Amniotic epithelial cell (primary cell): ENCODE data around the gene DUSP16.
"Not testable (repeated sequence)": the region's sequence is repeated elsewhere in the genome, so short reads cannot be mapped to it uniquely, and the experiment has no call there.

ENCODE experiments used
- DNase-seq: peaks from one replicate; pipeline ENCODE4 v3.0.0-alpha.2; 2010; ENCODE audit warnings: low read depth

The DUSP16 gene

GRCh38 chr12:12492547-12492946 lies 70.1 kb downstream of the DUSP16 start:
- no peak for DNase-seq

GRCh38 chr12:12491606-12492005 lies 71.1 kb downstream of the DUSP16 start:
- no peak for DNase-seq

GRCh38 chr12:12488823-12489550 lies 73.7 kb downstream of the DUSP16 start:
- DNase-seq: no peak

- DNase-seq: no peak
These were observed 74.4 kb downstream of the DUSP16 start for GRCh38 chr12:12488296-12488695.

GRCh38 chr12:12487490-12487889 lies 75.2 kb downstream of the DUSP16 start:
- DNase-seq: no peak

GRCh38 chr12:12486661-12487240 lies 75.9 kb downstream of the DUSP16 start:
- DNase-seq: no peak

GRCh38 chr12:12483438-12483837 lies 79.2 kb downstream of the DUSP16 start:
- DNase-seq: no peak

GRCh38 chr12:12482959-12483358 lies 79.7 kb downstream of the DUSP16 start:
- DNase-seq: no peak

- DNase-seq: no peak
These were observed 80.4 kb downstream of the DUSP16 start for GRCh38 chr12:12482150-12482761.

- DNase-seq: no peak
These were observed 81.0 kb downstream of the DUSP16 start for GRCh38 chr12:12481631-12482030.

GRCh38 chr12:12480074-12480473 lies 82.6 kb downstream of the DUSP16 start:
- DNase-seq: no peak

GRCh38 chr12:12477532-12477890 lies 85.2 kb downstream of the DUSP16 start:
- DNase-seq: no peak

GRCh38 chr12:12476857-12477531 lies 85.7 kb downstream of the DUSP16 start:
- no peak for DNase-seq

- no peak for DNase-seq
These were observed 87.5 kb downstream of the DUSP16 start for GRCh38 chr12:12474931-12475795.

- DNase-seq: no peak
These were observed 88.2 kb downstream of the DUSP16 start for GRCh38 chr12:12474471-12474928.

- DNase-seq: no peak
These were observed 89.4 kb downstream of the DUSP16 start for GRCh38 chr12:12473223-12473622.

GRCh38 chr12:12471982-12472961 lies 90.4 kb downstream of the DUSP16 start:
- not testable (repeated sequence) for DNase-seq

GRCh38 chr12:12470751-12471306 lies 91.8 kb downstream of the DUSP16 start:
- DNase-seq: no peak

GRCh38 chr12:12469386-12469785 lies 93.3 kb downstream of the DUSP16 start:
- DNase-seq: no peak

- no peak for DNase-seq
These were observed 94.1 kb downstream of the DUSP16 start for GRCh38 chr12:12468575-12468974.
